Measurements from ENCODE around the gene PNRC1. TPM values are rescaled to one million over a fixed set of nuclear protein-coding genes. Genes with fewer than 3 reads are reported as not detected.
A peak's percentile ranks its signal among the peaks of the same experiment; 100 is the strongest.

Gene PNRC1
- total and polyA plus RNA-seq, 3 donors from 2014 or later, result 83.2 to 221 (median 220) TPM

GRCh38 chr6:89082486-89082891, 1.9 kb downstream of the PNRC1 start:
- TF ChIP-seq CTCF (IDR thresholded peaks at IDR 0.05) (no peak), POLR2A (IDR thresholded peaks at IDR 0.05) (no peak)
- WGBS, 2 donors, result 0 to 2% methylated on average over 9 of the region's 9 CpGs
- intact Hi-C loops (cut with DNase I; ENCODE audit: low total_unique reads), result no loop called here
- Histone ChIP-seq H3K27ac (peak overlapping the region; percentile 100), H3K9me3 (no peaks in the 10 kb centered on the region), H3K4me3 (peak overlapping the region; percentile 98 to 100), H3K27me3 (no peaks in the 10 kb centered on the region), H3K36me3 (ENCODE audit: low read depth, missing control alignments) (no peaks in the 10 kb centered on the region), H3K4me1 (peaks cover 8% of the 10 kb centered on the region)
- no peak for DNase-seq

DNA sequence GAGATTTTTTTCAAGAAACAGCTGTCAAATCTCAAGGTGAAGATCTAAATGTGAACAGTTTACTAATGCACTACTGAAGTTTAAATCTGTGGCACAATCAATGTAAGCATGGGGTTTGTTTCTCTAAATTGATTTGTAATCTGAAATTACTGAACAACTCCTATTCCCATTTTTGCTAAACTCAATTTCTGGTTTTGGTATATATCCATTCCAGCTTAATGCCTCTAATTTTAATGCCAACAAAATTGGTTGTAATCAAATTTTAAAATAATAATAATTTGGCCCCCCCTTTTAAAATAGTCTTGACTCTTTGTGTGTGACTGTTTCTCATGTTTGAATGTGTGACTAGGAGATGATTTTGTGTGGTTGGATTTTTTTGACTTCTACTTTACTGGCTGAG, 4.0 kb downstream of the PNRC1 start:
- intact Hi-C loops (cut with DNase I; ENCODE audit: low total_unique reads), result no loop called here
- H3K27me3 ChIP-seq, result no peaks in the 10 kb centered on the region
- TF ChIP-seq POLR2A (IDR thresholded peaks at IDR 0.05) (no peak), CTCF (IDR thresholded peaks at IDR 0.05) (no peak)
- peaks cover 8% of the 10 kb centered on the region for H3K4me1 ChIP-seq
- DNase-seq, result no peak
- H3K4me3 ChIP-seq, result no peak overlapping the region
- H3K36me3 ChIP-seq (ENCODE audit: low read depth, missing control alignments), result no peaks in the 10 kb centered on the region
- H3K9me3 ChIP-seq, result no peaks in the 10 kb centered on the region
- H3K27ac ChIP-seq, result no peak overlapping the region

GRCh38 chr6:89084954-89085353, 4.4 kb downstream of the PNRC1 start:
- no peak for DNase-seq
- peaks cover 8% of the 10 kb centered on the region for H3K4me1 ChIP-seq
- H3K27ac ChIP-seq, result peak overlapping the region in 1 of 2 donors; percentile 7
- no peaks in the 10 kb centered on the region for H3K27me3 ChIP-seq
- no peak overlapping the region for H3K4me3 ChIP-seq
- no peaks in the 10 kb centered on the region for H3K9me3 ChIP-seq
- intact Hi-C loops (cut with DNase I; ENCODE audit: low total_unique reads), result no loop called here
- H3K36me3 ChIP-seq (ENCODE audit: low read depth, missing control alignments), result no peaks in the 10 kb centered on the region
- WGBS, 2 donors, result 38 to 44% methylated on average over 3 of the region's 3 CpGs
- TF ChIP-seq CTCF (IDR thresholded peaks at IDR 0.05), result no peak
- no peak for TF ChIP-seq POLR2A (IDR thresholded peaks at IDR 0.05)

DNA sequence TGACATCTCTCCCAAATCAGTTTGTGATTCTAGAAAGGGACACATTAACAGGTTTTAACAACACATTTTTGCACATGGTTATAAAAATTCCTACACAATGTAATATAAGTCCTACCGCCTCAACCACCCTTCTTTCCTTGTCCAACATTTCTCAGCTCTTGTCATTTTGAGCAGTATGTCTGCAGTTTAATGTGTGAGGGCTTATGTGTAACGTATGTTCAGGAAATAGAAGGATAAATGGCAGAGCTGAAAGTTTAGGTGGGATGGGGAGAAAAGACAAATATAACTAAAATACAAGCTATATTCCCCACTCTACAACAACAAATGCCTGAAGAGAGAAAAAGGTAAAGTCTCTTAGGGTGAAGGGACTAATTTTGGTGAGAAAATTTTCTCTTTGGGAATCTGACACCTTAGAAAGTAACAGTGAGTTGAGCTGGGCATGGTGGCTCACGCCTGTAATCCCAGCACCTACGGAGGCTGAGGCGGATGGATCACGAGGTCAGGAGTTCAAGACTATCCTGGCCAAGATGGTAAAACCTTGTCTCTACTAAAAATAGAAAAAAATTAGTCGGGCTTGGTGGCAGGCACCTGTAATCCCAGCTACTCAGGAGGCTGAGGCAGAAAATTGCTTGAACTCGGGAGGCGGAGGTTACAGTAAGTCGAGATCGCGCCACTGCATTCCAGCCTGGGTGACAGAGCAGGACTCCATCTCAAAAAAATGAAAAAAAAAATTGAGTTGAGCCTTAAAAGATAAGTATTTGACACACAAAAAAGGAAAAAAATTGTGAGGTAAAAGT, 5.1 kb downstream of the PNRC1 start:
- no peaks in the 10 kb centered on the region for H3K27me3 ChIP-seq
- no peak overlapping the region for H3K27ac ChIP-seq
- H3K4me3 ChIP-seq, result no peak overlapping the region
- 86 to 93% methylated on average over 12 of the region's 12 CpGs for WGBS, 2 donors
- intact Hi-C loops (cut with DNase I; ENCODE audit: low total_unique reads), result no loop called here
- no peaks in the 10 kb centered on the region for H3K9me3 ChIP-seq
- DNase-seq, result no peak
- H3K36me3 ChIP-seq (ENCODE audit: low read depth, missing control alignments), result no peaks in the 10 kb centered on the region
- no peak for TF ChIP-seq POLR2A (IDR thresholded peaks at IDR 0.05)
- H3K4me1 ChIP-seq, result peaks cover 8% of the 10 kb centered on the region

- Histone ChIP-seq H3K27me3 (no peaks in the 10 kb centered on the region), H3K4me1 (peaks cover 8% of the 10 kb centered on the region), H3K27ac (no peak overlapping the region), H3K36me3 (ENCODE audit: low read depth, missing control alignments) (no peaks in the 10 kb centered on the region), H3K4me3 (no peak overlapping the region), H3K9me3 (no peaks in the 10 kb centered on the region)
- intact Hi-C loops (cut with DNase I; ENCODE audit: low total_unique reads), result no loop called here
- 63 to 70% methylated on average over 1 of the region's 1 CpG for WGBS, 2 donors
- no peak for DNase-seq
- TF ChIP-seq CTCF (IDR thresholded peaks at IDR 0.05) (no peak), POLR2A (IDR thresholded peaks at IDR 0.05) (no peak)
These were observed 7.3 kb downstream of the PNRC1 start for GRCh38 chr6:89087881-89088280.

Data from testis (tissue), 3 donors.